GM18526 (cell line): ENCODE measurements around the gene ARMH4.

Source experiments
- POLR2A ChIP-seq: IDR thresholded peaks from 3 replicates; pipeline ENCODE4 v1.6.1; 2011; ENCODE audit not compliant: insufficient read length; ENCODE audit errors: extremely low read depth

The ARMH4 gene

GRCh38 chr14:57979376-57980048, 172.5 kb downstream of the ARMH4 start:
- no peak for TF ChIP-seq POLR2A

DNA sequence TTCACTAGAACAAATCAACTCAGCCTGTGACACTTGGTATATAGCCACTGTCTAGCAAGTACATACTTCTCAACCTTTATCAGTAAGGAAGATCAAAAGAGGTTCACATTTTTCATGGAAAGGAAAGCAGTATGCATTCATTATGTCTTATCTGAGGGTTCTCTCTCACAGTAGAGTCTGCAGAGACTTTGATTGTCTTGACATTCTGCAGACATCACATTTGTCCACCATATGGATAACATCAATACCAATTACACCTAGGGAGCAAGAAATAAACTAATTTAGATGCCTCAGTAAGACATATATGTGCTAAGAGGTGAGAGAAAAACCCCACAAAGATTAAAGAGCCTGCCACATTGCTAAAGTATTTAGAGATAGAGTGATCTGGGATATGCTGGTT, 175.3 kb downstream of the ARMH4 start:
- no peak for TF ChIP-seq POLR2A

DNA sequence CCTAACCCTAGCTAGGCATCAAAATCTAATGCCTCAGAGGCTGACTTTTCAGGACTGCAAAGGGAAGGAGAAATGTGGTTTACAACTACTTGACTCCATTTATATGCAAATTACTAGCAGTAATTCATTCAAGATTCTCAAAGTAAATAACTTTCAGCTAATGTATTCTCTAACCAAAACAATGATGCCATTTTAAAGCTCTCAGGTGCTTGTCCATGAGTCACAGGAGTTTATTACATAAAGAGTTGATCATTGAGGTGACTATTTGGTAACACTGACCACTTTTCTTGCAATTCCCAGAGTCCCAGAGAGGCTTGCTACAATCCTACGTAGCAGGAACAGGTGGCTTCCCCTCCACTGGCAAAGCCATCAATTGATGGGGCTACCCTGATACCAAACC, 177.1 kb downstream of the ARMH4 start:
- no peak for TF ChIP-seq POLR2A

DNA sequence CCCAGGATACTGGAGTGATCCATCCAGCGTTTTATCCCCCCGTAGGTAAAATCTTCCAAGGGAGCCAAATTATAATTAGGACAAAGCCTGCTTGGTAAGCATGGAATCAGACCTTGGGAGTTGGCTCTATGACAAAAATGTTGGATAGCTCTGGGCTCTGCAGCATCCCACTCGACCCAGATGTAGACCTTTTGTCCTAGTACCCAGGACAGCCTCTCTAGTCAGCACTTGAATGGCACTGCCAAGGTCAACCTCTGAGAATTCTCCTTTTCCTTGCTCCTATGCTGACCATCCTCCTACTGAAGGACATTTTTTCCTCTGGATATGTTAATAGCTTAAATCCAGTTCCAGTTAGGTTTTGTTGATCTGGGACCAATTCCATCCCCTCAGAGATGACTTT, 181.4 kb downstream of the ARMH4 start:
- TF ChIP-seq POLR2A: no peak

- TF ChIP-seq POLR2A: no peak
Measured at GRCh38 chr14:57970175-57970574, 181.8 kb downstream of the ARMH4 start.

DNA sequence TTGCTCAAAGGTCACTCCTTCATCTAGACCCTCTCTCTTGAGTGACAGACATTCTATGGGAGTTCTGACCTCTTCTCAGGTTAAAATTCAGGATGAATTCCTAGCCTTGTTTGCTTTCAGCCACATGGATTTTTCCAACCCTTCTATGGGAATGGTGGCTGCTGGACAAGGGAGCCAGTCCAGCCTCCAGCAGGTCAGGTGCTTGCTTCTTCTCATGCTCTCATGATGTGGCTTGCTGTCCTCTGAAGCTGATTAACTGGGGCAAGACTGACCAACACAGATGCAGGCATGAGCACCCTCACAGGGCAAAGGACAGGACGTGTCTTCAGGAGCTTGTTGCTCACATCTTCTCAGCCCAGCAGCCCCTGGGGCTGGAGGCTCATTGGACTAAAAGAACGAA, 188.9 kb downstream of the ARMH4 start:
- TF ChIP-seq POLR2A: no peak

DNA sequence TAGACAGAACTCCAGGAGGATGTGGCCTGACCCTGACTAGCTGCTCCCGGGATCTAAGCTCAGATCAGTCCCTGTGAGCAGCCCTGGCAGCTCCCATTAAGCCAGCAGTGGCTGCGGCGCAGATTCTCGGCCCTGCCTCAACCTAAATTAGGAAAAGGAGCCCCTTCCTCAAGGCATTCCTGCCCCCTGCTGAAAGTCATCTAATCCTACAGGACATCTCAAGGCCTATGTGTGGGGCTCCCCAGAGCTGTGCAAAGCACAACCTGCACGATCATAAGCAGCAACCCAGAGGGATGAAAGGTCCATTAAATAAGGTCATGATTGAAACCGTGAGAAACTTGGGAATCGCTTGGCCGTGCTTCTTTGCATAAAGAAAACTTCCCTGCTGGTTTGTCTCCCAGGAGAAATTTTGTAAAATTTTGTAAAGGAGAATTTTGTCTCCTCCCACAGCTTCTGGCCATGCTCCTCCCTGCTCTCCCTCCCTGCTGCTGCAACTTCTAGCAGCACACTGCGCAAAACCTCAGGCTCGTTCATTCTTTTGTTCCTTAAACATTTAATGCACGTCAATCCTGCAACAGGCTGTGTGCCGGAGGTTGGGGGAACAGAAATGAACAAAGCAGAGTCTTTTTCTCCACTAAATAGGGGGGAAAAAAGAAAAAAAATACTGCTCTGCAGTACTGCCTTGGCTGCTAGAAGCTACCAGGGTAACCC, 189.5 kb downstream of the ARMH4 start:
- TF ChIP-seq POLR2A: no peak

GRCh38 chr14:57961786-57962060, 190.3 kb downstream of the ARMH4 start:
- no peak for TF ChIP-seq POLR2A

DNA sequence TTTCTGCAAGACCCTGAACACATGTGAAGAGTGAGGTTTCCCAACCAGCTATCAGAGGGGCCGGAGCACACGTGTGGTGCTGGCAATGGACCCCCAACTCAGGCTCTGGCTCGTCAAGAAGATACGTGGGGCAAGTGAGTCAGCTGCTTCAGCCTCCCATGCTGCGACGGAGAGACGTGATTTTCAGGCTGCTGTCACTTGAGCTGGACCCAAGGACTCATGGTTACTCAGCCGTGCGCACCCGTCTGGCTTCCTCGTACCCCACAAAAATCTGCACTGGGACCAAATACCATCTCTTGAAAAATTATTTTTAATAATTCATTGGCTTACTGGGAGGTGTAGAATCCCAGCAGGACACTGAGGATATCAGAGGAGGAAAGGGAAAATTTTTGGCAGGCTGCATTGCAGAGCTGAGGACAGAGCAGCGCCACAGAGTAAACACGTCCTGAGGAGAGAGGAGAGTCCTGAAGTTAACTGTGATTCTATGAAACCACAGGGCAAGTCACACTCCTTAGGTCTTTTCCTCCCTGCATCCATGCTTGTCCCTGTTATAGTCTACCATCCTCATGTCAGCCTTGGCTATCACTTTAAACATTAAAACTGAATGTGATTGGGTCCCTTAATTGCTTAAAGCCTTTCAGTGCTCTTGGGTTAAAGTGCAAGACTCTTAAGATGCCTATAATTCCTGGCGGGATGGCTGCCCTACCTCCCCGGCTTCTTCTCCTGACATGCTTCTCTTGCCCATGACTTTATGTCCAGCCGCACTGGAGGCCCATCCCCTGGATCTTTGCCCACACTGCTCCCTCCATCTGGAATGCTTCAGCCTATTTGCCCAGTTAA, 190.8 kb downstream of the ARMH4 start:
- no peak for TF ChIP-seq POLR2A

DNA sequence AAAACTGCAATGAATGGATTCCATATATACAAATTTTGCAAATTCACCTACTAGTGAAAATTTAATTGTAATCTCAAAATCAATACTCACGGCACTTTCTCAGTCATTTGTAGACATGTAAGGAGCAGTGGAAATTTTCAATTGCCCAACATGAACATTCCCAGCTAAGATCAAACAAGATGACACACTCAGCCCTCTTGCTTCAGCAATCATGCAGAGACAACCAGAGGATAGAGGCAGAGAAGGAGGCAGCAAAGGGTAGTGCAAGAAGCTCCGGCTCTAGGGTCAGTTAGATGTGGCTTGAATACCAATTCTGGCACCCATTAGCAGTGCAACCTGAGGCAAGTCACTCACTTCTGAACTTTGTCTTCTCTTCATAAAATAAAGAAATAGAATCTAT, 194.6 kb downstream of the ARMH4 start:
- no peak for TF ChIP-seq POLR2A
